Stimulated activated CD4-positive, alpha-beta T cell treated with anti-CD3 and anti-CD28 coated beads, Interleukin-1b, Interleukin-23, amount 100 ng/mL, for 24 hours (primary cell): ENCODE measurements around the gene GPHA2.
"Not testable (repeated sequence)": the region's sequence is repeated elsewhere in the genome, so short reads cannot be mapped to it uniquely, and the experiment has no call there.

ENCODE experiments used
- DNase-seq, 4 experiments: peaks; one replicate each; pipeline ENCODE4 v3.0.0-alpha.2; 2020; ENCODE audit warnings: low read depth in 4 of 4, low spot score in 1 of 4

Gene GPHA2, protein sequence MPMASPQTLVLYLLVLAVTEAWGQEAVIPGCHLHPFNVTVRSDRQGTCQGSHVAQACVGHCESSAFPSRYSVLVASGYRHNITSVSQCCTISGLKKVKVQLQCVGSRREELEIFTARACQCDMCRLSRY

DNA sequence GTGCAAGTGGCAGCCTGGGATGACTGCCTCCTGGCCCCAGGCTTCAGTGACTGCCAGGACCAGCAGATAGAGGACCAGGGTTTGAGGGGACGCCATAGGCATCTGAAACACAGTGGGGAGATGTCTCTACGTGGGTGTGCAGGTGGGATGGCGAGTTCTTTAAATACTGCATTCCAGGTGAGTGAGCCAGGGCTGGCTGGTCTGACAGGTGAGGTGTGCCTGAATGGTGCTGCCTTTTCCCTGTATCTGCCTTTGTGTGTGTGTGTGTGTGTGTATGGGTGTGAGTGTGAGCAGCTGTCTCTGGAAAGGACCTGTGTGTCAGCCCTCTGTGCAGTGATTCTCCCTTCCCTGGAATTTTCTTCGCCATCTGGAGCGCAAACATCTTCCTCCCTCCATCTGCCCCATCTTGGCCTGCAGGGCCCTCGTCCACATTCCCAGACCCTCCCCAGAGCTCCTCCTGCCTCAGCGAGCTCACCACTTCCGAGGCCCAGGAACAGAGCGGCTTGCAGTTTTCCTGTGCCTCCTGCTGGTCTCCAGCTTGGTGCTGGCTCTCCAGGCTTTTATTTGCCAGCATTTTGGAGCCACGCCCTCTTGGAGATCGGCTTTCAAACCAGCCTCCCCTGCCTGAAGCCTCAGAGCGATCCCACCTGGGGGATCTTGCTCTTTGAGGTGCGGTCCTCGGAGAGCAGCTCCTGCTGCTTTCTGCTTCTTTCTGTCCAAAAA is at the start of gene GPHA2:
Gene GPHA2, minus strand, starts transcription at position 535 of the 723 bp plus-strand sequence. Its CDS starts 433 bp downstream, at position 102.
- no peak for DNase-seq

DNA sequence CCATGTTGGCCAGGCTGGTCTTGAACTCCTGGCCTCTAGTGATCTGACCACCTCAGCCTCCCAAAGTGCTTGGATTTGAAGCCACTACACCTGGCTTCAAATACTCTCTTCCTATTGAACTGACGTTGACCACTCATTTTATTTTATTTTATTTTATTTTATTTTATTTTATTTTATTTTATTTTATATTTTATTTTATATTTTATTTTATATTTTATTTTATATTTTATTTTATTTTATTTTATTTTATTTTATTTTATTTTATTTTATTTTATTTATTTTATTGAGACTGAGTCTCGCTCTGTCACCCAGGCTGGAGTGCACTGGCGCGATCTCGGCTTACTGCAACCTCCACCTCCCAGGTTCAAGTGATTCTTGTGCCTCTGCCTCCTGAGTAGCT is 47.6 kb upstream of the GPHA2 start:
- not testable (repeated sequence) for DNase-seq

DNA sequence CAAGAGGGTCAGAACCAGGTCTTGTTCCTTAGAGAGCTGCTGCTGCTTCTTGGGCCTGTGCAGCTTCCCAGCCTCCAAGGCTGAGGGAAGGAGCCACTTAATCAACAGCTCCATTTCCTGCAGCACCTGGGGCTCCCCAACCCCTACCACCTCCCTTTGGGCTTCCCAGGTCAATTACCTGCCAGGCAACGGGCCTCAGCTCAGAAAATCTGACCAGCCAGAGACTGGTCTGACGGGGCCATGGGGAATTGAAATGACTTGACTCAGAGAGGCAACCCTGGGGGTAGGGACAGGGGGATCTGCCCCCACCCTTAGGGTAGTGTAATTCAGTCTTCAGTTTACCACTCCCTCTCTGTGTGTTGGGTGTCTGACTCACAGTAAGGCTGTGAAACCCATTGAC is 41.0 kb upstream of the GPHA2 start:
- no peak for DNase-seq

DNA sequence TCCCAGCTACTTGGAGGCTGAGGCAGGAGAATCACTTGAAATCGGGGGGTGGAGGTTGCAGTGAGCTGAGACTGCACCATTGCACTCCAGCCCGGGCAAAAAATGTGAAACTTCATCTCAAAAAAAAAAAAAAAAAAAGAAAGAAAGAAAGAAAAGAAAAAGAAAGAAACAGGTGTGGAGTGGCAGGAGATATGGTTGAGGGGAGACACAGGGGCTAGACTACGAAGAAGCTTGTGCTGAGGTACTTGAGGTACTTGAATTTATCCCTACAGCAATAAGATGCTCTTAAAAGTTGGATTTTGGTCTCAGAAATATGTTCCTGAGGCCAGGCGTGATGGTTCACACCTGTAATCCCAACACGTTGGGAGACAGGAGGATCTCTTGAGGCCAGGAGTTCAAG is 38.4 kb upstream of the GPHA2 start:
- no peak for DNase-seq

DNA sequence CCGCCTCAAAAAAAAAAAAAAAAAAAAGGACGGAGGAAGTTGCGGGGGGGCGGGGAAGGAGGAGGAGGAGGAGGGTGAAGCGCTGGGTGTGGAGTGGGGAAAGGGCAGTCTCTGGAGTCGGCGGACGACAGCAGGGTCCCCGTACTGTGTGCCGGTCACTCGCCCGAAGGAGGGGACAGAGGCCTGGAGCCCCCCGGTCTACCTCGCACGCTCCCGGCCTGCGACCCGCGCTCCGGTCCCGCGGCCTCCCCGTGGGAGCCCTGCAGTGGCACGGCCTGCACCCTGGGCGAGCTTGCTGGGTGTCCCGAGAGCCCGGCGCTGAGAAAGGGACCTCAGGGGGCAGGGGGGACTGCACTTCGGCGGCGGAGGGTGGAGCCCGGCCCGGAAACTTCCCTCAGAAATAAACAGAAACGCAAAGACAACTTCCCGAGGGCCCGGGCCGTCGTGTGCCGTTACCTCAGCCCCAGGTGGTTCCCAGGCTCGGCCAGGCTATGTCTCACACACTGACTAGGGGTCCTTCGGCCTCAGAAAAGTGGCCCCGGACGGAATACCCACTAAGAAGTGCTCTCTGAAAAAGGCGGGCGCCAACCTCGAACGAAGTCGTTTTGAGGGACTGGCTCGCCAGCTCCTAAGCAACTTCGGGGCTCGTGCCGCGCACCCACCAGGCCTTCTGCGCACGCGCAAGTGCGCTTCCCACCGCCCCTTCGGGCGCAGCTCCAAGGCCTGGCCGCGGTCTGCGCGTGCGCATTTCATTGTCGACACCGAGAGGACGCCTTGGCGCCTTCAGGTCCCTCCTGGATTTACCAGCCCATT is 35.9 kb upstream of the GPHA2 start, which contains the start of gene MAJIN:
Gene MAJIN, minus strand, starts transcription at position 688 of the 813 bp plus-strand sequence. CDS start 12,703 bp downstream, outside the sequence.
- DNase-seq, result peak; percentile 80 to 90 (median 85)

DNA sequence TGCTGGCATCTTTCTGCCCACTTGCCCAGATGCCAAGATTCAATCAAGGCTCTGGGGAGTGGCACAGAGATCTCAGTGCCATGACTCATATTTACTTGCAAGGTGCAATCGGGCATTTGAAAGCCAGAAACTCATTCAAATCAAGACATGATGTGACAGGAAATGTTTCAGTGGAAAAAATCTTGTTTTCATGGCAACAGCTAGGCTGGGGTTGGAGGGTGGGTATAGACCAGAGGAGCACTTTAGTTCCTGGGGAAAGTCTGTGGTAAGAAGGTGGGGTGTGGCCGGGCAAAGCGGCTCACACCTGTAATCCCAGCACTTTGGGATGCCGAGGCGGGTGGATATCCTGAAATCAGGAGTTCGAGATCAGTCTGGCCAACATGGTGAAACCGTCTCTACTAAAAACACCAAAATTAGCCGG is 35.0 kb upstream of the GPHA2 start:
- DNase-seq, result peak in 2 of 4 experiments; percentile 3 to 13

DNA sequence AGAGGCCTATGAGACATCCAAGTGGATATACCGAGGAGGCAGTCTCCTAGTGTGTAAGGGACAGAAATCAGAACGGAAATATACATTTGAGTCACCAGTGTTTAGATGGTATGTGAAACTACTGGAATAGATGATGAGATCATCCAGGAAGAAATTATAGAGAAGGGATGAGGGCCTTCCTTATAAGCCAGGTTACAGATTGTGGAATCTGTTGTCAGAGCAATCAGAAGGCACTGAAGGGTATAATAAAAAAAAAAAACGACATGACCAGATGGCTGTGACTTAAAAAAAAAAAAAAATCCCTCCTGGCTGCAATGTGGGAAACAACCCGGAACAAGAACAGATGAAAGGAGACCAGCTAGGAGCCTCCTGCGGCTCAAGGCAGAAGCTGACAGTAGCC is 33.5 kb upstream of the GPHA2 start:
- no peak for DNase-seq

DNA sequence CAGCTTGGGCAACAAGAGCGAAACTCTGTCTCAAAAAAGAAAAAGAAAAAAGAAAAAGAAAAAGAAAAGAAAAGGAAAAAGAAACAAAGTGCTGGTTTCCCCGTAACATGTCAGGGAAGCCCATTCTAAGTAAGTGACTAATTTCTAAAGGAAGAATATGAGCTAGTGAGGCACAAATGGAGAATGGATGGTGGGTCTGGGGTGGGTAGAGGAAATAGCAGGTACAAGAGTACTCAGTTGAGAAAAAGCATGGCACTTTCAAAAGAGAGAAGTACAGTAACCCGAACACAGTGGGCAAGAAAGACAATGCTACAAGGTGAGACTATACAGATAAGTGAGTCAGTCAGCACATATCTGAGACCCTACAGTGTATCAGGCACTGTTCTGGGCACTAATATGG is 31.7 kb upstream of the GPHA2 start:
- DNase-seq, result no peak

DNA sequence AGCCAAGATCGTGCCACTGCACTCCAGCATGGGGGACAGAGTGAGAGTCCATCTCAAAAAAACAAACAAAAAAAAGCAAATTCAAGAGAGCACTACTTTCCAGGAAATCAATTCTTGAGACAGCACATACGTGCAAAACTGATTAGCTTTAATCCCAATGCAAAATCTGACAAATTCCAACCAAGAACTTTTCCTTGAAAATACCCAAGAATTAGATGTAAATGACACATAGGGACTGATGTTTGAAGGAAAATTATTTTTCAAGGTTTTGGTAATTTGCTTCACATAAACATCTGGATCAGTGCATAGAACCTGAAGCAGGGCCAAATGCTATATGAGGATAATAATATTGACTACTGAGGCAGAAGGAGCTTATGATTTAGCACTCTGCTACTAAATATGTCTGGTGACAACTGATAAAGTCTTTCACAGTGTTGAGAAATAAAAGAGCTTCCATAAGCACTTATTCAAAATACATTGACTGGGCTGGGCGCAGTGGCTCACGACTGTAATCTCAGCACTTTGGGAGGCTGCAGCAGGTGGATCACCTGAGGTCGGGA is 27.5 kb upstream of the GPHA2 start:
- no peak for DNase-seq

DNA sequence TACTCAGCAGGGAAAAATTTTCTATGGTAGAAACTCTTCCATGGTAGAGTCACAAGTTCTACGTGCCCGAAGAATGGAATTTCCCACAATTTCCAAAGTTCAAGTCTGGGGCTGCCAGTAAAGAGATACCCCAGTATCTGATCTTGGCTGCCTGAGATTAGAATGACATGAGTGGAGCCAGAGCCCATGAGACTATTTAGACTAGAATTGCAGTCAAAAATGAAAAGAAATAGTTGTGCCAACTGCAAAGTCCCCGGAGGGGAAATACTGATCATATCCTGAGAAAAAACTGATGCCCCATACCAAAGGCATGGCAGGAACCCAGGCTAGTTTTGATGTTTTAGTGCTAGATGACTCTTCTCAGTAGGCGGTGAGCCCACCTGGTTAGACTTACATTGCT is 25.0 kb upstream of the GPHA2 start:
- DNase-seq, result no peak

DNA sequence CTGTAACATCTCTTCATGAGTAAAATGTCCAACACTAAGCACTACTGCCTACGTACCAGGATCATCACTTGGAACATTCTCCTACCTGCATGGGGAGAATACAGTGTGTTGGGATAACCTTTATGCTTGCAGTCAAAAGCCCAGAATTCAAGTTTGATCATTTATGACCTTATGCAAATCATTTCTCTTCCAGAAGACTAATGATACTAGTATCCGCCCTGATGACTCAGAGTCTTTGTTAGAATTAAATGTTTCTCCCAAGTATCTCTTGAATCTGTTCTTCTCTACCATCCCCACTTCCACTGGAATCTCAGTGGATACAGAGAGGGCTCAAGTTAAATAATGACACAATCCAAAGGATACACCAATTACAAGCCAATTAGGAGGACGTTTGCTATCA is 23.8 kb upstream of the GPHA2 start:
- DNase-seq, result no peak

DNA sequence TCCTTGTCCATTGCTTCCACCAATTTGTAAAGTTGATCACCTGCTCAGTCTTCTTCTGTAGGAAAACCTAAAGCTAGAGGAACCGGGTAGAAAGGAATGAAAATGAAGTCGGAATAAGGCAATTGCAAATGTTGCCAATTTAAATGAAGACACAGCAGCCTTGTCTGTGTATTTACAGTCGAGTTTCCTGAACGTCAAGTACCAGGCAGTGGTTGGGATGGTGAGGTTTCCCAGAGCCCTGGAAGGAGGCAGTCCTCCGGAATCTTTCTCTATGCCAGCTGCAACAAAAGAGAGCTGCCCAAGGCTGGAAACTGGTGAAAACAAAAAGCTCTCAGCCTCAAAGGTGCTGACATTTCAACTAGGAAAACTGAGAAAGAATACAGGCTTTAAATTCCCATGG is 18.5 kb upstream of the GPHA2 start:
- DNase-seq, result no peak

DNA sequence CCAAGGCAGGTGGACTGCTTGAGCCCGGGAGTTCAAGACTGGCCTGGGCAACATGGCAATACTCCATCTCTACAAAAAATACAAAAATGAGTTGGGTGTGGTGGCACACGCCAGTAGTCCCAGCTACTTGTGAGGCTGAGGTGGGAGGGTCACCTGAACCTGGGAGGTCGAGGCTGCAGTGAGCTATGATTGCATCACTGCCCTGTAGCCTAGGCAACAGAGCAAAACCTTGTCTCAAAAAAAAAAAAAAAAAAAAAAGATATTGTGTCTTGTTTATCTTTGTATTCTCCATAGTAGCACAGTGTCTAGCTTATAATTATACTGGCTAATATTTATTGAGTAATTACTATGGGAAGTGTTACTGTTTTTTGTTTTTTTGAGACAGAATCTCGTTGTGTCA is 15.8 kb upstream of the GPHA2 start:
- no peak for DNase-seq

DNA sequence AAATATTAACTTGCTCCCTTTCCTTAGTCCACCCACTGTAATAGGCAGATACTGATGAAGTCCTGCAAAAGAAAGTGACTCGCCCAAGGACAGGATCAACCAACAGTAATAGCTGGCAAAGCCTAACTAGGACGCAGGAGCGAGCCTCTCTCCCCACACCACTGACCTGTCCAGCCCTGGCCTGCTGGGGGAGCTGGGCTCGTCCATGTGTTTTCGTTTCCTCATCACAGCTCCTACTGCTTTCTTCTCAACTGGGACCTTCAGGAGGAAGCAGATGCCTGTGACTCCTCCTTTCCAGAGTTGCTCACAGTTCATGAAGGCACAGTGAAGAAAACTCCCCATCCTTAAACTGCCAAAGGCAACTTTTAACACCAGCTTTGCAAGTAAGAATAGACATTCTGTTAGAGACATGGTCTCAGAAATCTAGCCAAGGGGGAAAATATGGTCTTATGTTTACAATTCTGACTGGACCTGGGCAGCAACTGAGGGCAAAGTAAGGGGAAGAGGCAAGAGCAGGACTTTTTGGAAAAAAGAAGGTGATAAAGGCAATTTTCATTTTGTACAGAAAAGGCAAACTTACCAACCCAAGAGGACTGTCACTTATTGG is 11.6 kb upstream of the GPHA2 start:
- DNase-seq, result no peak

DNA sequence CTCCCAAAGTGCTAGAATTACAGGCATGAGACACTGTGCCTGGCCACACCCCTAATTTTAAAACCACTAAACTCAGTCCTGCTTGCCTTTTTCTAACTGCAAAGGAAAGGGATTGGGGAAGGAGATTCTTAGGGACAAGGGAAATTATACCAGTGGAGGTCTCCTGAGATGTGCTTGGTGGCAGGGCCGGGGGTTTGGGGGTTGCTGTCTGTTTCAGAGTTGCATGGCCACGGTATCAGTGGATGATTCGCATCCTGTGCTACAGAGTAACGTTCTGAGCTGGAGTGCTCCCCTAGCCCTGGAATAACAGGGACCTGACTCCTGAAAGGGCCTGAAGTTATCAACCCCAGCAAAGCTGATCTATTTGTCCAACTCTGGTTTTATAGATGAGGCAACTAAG is 846 bp upstream of the GPHA2 start:
- no peak for DNase-seq

DNA sequence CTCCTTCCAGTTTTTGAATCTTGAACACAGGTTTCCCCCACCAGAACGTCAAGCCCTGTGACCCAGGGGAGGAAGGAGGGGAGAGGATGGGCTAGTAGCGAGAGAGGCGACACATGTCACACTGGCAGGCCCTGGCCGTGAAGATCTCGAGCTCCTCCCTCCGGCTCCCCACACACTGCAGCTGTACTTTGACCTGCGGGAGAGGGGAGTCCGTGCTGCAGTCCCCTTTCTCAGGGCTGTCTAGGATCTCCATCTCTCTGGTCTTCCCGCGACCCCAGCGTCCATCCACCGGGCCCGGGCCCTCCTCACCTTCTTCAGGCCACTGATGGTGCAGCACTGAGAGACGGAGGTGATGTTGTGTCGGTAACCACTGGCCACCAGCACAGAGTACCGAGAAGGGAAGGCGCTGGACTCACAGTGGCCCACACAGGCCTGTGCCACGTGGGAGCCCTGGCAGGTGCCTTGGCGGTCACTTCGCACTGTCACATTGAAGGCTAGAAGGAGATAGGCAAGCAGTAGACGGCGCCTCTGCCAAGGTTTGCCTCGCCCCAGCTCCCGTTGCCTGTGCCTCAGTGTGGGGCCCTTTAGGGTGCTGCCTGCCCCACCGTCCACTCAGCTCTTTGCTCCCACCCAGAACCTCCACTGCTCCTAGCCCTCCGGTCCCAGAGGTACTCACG is 873 bp downstream of the GPHA2 start:
- DNase-seq, result no peak

DNA sequence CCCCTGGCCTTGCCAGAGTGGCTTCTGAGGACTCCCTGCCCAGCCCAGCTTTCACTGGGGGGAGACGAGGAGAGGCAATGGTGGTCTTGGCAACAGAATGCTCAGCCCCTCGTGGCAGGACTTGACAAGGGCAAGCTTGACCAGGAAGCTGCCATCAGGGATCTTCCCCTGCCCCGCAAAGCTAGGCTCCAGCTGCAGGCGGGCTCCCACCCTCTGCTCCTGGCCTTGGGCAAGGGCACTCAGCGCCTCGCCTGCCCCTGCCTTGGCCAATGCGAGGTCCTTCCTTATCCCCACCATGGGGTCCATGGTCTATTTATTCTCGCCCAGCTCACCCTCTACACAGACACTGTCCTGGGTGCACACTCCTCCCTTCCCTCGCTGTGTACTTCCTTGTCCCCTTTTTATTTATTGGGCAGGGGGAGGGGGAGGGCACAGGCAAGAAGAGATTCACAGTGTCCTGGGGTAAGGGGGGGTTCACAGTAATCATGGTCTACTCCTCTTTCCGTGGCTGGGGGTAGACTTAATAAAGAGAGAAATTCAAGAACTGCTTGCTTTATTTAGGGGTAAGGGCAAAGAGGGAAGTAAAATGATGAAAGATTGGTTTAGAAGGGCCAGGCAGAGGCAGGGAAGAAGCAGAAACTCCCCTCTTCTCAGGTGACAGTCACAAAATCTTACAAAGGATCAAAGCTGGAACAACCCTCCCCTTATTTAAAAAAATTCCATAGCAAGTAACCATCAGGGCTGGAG is 1.6 kb downstream of the GPHA2 start:
- DNase-seq, result no peak

DNA sequence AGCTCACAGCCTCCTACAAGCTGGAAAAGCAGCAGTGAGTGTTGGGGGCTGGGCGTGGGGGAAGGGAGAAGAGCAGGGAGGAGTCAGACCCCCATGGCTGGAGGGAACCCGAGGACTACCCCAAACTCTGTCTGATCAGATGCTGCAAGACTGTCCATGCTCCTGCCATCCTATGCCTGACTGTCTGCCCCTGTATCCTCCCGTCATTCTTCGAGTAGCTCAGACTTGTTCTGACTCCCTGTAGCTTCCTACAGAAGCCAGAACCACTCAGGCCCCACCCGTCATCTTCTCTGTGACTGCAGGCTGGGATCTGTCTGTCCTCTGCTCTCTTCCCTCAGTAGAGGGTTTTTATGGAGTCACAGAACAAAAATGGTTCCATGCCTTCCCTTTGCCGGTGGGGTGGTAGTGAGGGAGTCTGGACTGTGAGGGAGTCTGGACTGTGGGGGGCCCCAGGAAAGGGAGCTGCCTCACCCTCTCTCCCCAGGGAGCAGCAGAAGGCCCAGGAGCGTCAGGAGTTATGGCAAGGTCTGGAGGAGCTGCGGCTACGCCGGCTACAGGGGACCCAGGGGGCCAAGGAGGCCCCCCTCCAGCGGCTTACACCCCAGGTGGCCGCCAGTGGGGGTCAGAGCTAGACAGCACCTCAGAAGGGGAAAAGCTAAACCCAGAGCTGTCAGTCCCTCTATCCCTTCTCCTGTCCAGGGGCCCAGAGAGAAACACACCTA is 2.3 kb downstream of the GPHA2 start:
- no peak for DNase-seq

DNA sequence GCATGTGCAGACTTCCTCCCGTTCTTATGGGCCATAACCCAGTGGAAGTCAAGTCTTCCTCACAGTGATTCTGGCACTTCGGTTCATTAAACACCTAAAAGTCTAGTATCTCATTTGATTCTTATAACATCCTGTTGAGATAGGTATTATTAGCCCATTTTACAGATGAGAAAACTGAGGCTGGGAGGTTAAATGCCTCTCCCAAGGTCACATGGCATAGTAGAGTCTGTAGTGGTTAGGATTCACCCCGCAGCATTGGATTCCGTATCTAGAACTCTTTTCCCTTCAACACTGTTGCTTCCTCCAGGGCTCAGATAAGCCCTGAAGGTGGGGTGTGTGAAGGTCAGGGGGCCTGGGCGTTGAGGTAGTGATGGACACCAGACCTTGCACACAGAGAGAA is 3.4 kb downstream of the GPHA2 start:
- DNase-seq, result no peak
